A549 (cell line): ENCODE results near the gene MORN1. TPM values are rescaled to one million over a fixed set of nuclear protein-coding genes. Genes with fewer than 3 reads are reported as not detected.
A peak's percentile ranks its signal among the peaks of the same experiment; 100 is the strongest.

Experiments used
- ATAC-seq, 2 experiments: fragments of 200-7000 bp in 1 of 2; fragments of >200 bp in 1 of 2; cut with Nextera tagmentation in 1 of 2; cut with Tn5 transposase in 1 of 2; 3 replicates each; pipeline versions ENCODE4 v1.8.0 to v1.9.1; 2018 to 2020; ENCODE audit warnings: mild to moderate bottlenecking in 1 of 2, moderate library complexity in 1 of 2
- CTCF ChIA-PET: fragments of 300-600 bp; sonication (Branson Sonifier 250); formaldehyde crosslinking; extraction: SDS; loops from one replicate; lab custom pipeline; 2021; ENCODE audit warnings: antibody characterized with exemption, inconsistent platforms; lab: Yijun Ruan, JAX
- POLR2A ChIA-PET: fragments of 350-600 bp; formaldehyde crosslinking; extraction: SDS; loops from one replicate; lab custom pipeline; 2021; ENCODE audit warnings: antibody characterized with exemption, inconsistent platforms; lab: Yijun Ruan, JAX
- DNase-seq, 2 experiments: peaks; one replicate each; pipeline versions ENCODE4 v3.0.0 to v3.0.0-alpha.2; 2011 to 2016; ENCODE audit warnings: low read depth in 1 of 2, low spot score in 1 of 2
- FAIRE-seq: peaks from 2 replicates; lab custom pipeline; 2011; peaks lifted over from hg19 to GRCh38; lab: Jason Lieb, UNC
- H3K27ac ChIP-seq, 2 experiments: fragments of >200 bp; sonication (Bioruptor Twin); formaldehyde crosslinking; 3 replicates each; pipeline ENCODE4 v1.5.1; 2016 to 2017
- H3K4me1 ChIP-seq: fragments of >200 bp; sonication (Bioruptor Twin); formaldehyde crosslinking; 3 replicates; pipeline ENCODE4 v1.6.1; 2016
- H3K4me2 ChIP-seq: fragments of >200 bp; sonication (Bioruptor Twin); formaldehyde crosslinking; 3 replicates; pipeline ENCODE4 v1.6.1; 2016
- H3K4me3 ChIP-seq: fragments of >200 bp; sonication (Bioruptor Twin); formaldehyde crosslinking; 3 replicates; pipeline ENCODE4 v1.5.1; 2016
- H3K9me3 ChIP-seq: fragments of >200 bp; sonication (Bioruptor Twin); formaldehyde crosslinking; 3 replicates; pipeline ENCODE4 v1.6.1; 2016
- BHLHE40 ChIP-seq: IDR thresholded peaks from 2 replicates; pipeline ENCODE4 v1.6.1; 2012; ENCODE audit warnings: low read depth, low read length, inconsistent platforms
- CEBPB ChIP-seq, 2 experiments: fragments of >200 bp in 1 of 2; sonication (Bioruptor Twin) in 1 of 2; formaldehyde crosslinking in 1 of 2; IDR thresholded peaks; 2 replicates each; pipeline ENCODE4 v1.6.1; 2012 to 2016
- CHD2 ChIP-seq: fragments of 150-350 bp; IDR thresholded peaks from 2 replicates; pipeline ENCODE4 v1.6.1; 2014; ENCODE audit warnings: low read length; ENCODE audit not compliant: partially characterized antibody
- CHD4 ChIP-seq: fragments of 200-600 bp; sonication (generic); IDR thresholded peaks from 2 replicates; pipeline ENCODE4 v1.6.1; 2016; ENCODE audit warnings: antibody characterized with exemption, mild to moderate bottlenecking, borderline replicate concordance
- FOSL2 ChIP-seq, 2 experiments: fragments of 450-650 bp in 1 of 2; fragments of >200 bp in 1 of 2; sonication (Bioruptor Twin) in 1 of 2; formaldehyde crosslinking; IDR thresholded peaks; 2 replicates each; pipeline versions ENCODE4 v1.5.0 to v1.6.1; 2016 to 2020; ENCODE audit warnings: mild to moderate bottlenecking in 1 of 2, moderate library complexity in 1 of 2
- FOXS1 ChIP-seq: fragments of 250-450 bp; sonication (Bioruptor Pico); IDR thresholded peaks from 2 replicates; pipeline ENCODE4 v1.5.0; 2020; ENCODE audit warnings: mild to moderate bottlenecking, moderate library complexity
- HEYL ChIP-seq: fragments of 250-450 bp; sonication (Bioruptor Pico); IDR thresholded peaks from 2 replicates; pipeline ENCODE4 v1.8.0; 2021; ENCODE audit warnings: mild to moderate bottlenecking, moderate library complexity
- HOXB5 ChIP-seq: fragments of 250-450 bp; sonication (Bioruptor Pico); IDR thresholded peaks from 2 replicates; pipeline ENCODE4 v1.5.0; 2020; ENCODE audit warnings: mild to moderate bottlenecking, moderate library complexity
- KDM1A ChIP-seq: fragments of 200-600 bp; sonication (generic); IDR thresholded peaks from 2 replicates; pipeline ENCODE4 v1.6.1; 2016; ENCODE audit warnings: low read depth, mild to moderate bottlenecking
- POLR2AphosphoS2 ChIP-seq: conservative IDR thresholded peaks from 2 replicates; pipeline ENCODE4 v1.6.1; 2012; ENCODE audit warnings: low read length, improper control_type of control experiment, inconsistent platforms
- RAD21 ChIP-seq, 2 experiments: fragments of >200 bp in 1 of 2; sonication (Bioruptor Twin) in 1 of 2; formaldehyde crosslinking in 1 of 2; IDR thresholded peaks in 1 of 2; conservative IDR thresholded peaks in 1 of 2; 2 replicates in 1 of 2; 3 replicates in 1 of 2; pipeline ENCODE4 v1.6.1; 2012 to 2018; ENCODE audit warnings: inconsistent platforms in 1 of 2
- RFX5 ChIP-seq: fragments of 450-650 bp; IDR thresholded peaks from 2 replicates; pipeline ENCODE4 v1.7.1; 2014; ENCODE audit warnings: antibody characterized with exemption, mild to moderate bottlenecking, moderate library complexity
- RNF2 ChIP-seq: fragments of 200-600 bp; sonication (generic); IDR thresholded peaks from 2 replicates; pipeline ENCODE4 v1.6.1; 2016; ENCODE audit warnings: low read depth, mild to moderate bottlenecking, antibody characterized with exemption, moderate library complexity, borderline replicate concordance
- SMC3 ChIP-seq: fragments of >200 bp; sonication (Bioruptor Twin); formaldehyde crosslinking; IDR thresholded peaks from 3 replicates; pipeline ENCODE4 v1.6.1; 2018; ENCODE audit warnings: inconsistent platforms
- SREBF2 ChIP-seq: fragments of 450-650 bp; IDR thresholded peaks from 2 replicates; pipeline ENCODE4 v1.6.1; 2014; ENCODE audit warnings: mild to moderate bottlenecking, moderate library complexity
- ZFP36 ChIP-seq: fragments of 450-650 bp; IDR thresholded peaks from 2 replicates; pipeline ENCODE4 v1.6.1; 2014; ENCODE audit warnings: borderline replicate concordance; ENCODE audit not compliant: partially characterized antibody
- WGBS: methylation state at CpG from one replicate; pipeline ENCODE4 v1.1.6; 2017; ENCODE audit errors: missing lambda C conversion rate; 5-methylcytosine and 5-hydroxymethylcytosine counted together
- polyA plus RNA-seq, 4 experiments: library from polyadenylated mRNA; depleted of rRNA in 3 of 4; stranded (reverse); fragments of >200 nt; fragmentation: RNase III in 1 of 4; extraction: RNeasy Plus Mini Kit Qiagen cat#74134 plus additional on column Dnase treatment in 1 of 4; gene quantifications; 2 replicates in 3 of 4; 3 replicates in 1 of 4; pipeline ENCODE4 v1.2.3, GENCODE V29; 2011 to 2017
- TF ChIP-seq, protein P1 (sequence below): fragments of 200-600 bp; sonication (generic); IDR thresholded peaks from 2 replicates; pipeline ENCODE4 v1.6.1; 2016; ENCODE audit warnings: antibody characterized with exemption, mild to moderate bottlenecking, moderate library complexity
- TF ChIP-seq, protein P2 (sequence below): fragments of >200 bp; sonication (Bioruptor Twin); formaldehyde crosslinking; IDR thresholded peaks from 2 replicates; pipeline ENCODE4 v1.6.1; 2016
- TF ChIP-seq, protein P3 (sequence below): fragments of >200 bp; sonication (Bioruptor Twin); formaldehyde crosslinking; IDR thresholded peaks from 3 replicates; pipeline ENCODE4 v1.6.1; 2016
- TF ChIP-seq, protein P4 (sequence below): IDR thresholded peaks from 2 replicates; pipeline ENCODE4 v1.6.1; 2012; ENCODE audit warnings: low read depth, borderline replicate concordance
- TF ChIP-seq, protein P5 (sequence below): fragments of 150-350 bp; IDR thresholded peaks from 2 replicates; pipeline ENCODE4 v1.6.1; 2014; ENCODE audit warnings: low read depth, mild to moderate bottlenecking, low read length
- TF ChIP-seq, protein P6 (sequence below): IDR thresholded peaks from 2 replicates; pipeline ENCODE4 v1.6.1; 2012
- TF ChIP-seq, protein P7 (sequence below): fragments of 450-650 bp; IDR thresholded peaks from 2 replicates; pipeline ENCODE4 v1.6.1; 2014; ENCODE audit warnings: antibody characterized with exemption
- TF ChIP-seq, protein P8 (sequence below): fragments of 250-450 bp; sonication (Bioruptor Pico); IDR thresholded peaks from 2 replicates; pipeline ENCODE4 v1.5.0; 2021; ENCODE audit warnings: mild to moderate bottlenecking, moderate library complexity, borderline replicate concordance

The MORN1 gene
- polyA plus RNA-seq, 2 of the 4 experiments (the other 2 are of a cell fraction) = 6.9 to 8.9 TPM

DNA sequence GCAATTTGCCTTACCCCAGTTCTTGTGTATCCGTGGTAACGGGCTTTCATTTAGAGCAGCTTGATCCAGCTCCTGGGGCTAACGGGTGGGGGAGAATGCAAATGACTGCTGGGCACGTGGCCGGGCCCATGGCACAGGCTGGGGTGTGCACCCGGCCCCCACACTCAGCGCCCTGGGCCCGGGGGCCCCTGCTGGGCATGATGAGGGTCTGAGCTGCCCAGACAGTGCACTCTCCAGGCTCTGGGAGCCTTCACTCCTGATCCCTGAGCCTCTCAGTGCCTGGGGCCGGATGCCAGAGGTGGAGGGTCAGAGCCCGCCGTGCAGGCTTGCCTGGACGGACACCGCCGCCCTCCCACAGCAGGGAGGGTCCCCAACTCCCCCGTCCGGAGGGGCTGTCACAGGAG lies 41.1 kb upstream of the MORN1 start:
- TF ChIP-seq CHD2 = no peak
- TF ChIP-seq CEBPB (IDR thresholded peaks at IDR 0.05) = no peak
- no peak for TF ChIP-seq RAD21 (conservative IDR thresholded peaks at IDR 0.05 in 1 of 2, IDR thresholded peaks at IDR 0.05 in 1 of 2)
- TF ChIP-seq, protein P1, sequence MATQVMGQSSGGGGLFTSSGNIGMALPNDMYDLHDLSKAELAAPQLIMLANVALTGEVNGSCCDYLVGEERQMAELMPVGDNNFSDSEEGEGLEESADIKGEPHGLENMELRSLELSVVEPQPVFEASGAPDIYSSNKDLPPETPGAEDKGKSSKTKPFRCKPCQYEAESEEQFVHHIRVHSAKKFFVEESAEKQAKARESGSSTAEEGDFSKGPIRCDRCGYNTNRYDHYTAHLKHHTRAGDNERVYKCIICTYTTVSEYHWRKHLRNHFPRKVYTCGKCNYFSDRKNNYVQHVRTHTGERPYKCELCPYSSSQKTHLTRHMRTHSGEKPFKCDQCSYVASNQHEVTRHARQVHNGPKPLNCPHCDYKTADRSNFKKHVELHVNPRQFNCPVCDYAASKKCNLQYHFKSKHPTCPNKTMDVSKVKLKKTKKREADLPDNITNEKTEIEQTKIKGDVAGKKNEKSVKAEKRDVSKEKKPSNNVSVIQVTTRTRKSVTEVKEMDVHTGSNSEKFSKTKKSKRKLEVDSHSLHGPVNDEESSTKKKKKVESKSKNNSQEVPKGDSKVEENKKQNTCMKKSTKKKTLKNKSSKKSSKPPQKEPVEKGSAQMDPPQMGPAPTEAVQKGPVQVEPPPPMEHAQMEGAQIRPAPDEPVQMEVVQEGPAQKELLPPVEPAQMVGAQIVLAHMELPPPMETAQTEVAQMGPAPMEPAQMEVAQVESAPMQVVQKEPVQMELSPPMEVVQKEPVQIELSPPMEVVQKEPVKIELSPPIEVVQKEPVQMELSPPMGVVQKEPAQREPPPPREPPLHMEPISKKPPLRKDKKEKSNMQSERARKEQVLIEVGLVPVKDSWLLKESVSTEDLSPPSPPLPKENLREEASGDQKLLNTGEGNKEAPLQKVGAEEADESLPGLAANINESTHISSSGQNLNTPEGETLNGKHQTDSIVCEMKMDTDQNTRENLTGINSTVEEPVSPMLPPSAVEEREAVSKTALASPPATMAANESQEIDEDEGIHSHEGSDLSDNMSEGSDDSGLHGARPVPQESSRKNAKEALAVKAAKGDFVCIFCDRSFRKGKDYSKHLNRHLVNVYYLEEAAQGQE = no peak
- no peak for TF ChIP-seq SMC3
- TF ChIP-seq FOXS1 (CRISPR knock-in tag) = no peak
- TF ChIP-seq FOSL2 (IDR thresholded peaks at IDR 0.05) = no peak
- TF ChIP-seq FOSL2 (CRISPR knock-in tag; IDR thresholded peaks at IDR 0.05) = no peak
- no peak for TF ChIP-seq RFX5
- no peak for TF ChIP-seq RNF2
- no peak for TF ChIP-seq POLR2AphosphoS2
- ChIA-PET POLR2A (no interaction called here), CTCF (interaction anchor here (0.9 to 1.7 kb wide), 3 partner anchors 11 to 115 kb away, joined by 3 to 5 read pairs (median 4); no protein-coding TSS in a partner anchor)
- DNase-seq (no peak), ATAC-seq (0 out of 6 replicates have a peak, but pooled peaks of 1 of the 2 experiments have one; percentile 10), FAIRE-seq (no peak)
- H3K4me3 ChIP-seq = no peak overlapping the region
- H3K27ac ChIP-seq = no peak overlapping the region
- peaks cover 5% of the 10 kb centered on the region; the same call in 1 of the 3 replicates for H3K9me3 ChIP-seq
- H3K4me2 ChIP-seq = no peak overlapping the region
- no CpG with 5 or more reads among the region's 16 CpGs for WGBS
- H3K4me1 ChIP-seq = no peaks in the 10 kb centered on the region

DNA sequence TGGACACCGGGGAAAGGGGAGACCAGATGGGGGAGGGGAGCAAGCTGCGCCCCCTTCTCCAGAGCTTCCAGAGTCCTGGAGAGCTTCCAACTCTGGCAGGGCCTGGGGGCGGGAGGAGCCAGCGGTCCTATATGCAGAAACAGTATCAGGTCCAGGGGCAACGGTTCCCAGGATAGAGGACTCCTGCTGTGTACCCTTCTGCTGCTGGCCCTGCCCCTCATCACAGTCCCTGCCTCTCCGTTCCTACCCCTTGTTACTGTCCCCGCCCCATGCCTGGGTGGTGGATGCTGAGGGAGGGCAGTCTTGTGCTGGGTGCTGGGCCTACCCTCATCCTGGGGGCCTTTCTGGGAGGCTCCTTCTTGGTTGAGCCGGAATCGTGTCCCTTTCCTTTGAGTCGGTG lies 40.2 kb upstream of the MORN1 start:
- DNase-seq (no peak), ATAC-seq (no peak), FAIRE-seq (no peak)
- CTCF ChIA-PET = interaction anchor here (1.1 to 1.7 kb wide), 3 partner anchors 17 to 356 kb away, joined by 4 to 5 read pairs (median 4); no protein-coding TSS in a partner anchor
- 40% methylated on average over 4 of the region's 10 CpGs for WGBS
- TF ChIP-seq CHD4 (no peak), SREBF2 (no peak), KDM1A (no peak), HEYL (CRISPR knock-in tag) (no peak), ZFP36 (no peak), FOSL2 (IDR thresholded peaks at IDR 0.05) (no peak), FOSL2 (CRISPR knock-in tag; IDR thresholded peaks at IDR 0.05) (no peak), RFX5 (no peak), BHLHE40 (no peak), POLR2AphosphoS2 (no peak), HOXB5 (CRISPR knock-in tag) (no peak)
- TF ChIP-seq, protein P2, sequence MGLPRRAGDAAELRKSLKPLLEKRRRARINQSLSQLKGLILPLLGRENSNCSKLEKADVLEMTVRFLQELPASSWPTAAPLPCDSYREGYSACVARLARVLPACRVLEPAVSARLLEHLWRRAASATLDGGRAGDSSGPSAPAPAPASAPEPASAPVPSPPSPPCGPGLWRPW = no peak
- TF ChIP-seq, protein P3, sequence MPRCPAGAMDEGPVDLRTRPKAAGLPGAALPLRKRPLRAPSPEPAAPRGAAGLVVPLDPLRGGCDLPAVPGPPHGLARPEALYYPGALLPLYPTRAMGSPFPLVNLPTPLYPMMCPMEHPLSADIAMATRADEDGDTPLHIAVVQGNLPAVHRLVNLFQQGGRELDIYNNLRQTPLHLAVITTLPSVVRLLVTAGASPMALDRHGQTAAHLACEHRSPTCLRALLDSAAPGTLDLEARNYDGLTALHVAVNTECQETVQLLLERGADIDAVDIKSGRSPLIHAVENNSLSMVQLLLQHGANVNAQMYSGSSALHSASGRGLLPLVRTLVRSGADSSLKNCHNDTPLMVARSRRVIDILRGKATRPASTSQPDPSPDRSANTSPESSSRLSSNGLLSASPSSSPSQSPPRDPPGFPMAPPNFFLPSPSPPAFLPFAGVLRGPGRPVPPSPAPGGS = no peak
- TF ChIP-seq, protein P4, sequence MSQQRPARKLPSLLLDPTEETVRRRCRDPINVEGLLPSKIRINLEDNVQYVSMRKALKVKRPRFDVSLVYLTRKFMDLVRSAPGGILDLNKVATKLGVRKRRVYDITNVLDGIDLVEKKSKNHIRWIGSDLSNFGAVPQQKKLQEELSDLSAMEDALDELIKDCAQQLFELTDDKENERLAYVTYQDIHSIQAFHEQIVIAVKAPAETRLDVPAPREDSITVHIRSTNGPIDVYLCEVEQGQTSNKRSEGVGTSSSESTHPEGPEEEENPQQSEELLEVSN = no peak
- TF ChIP-seq, protein P5, sequence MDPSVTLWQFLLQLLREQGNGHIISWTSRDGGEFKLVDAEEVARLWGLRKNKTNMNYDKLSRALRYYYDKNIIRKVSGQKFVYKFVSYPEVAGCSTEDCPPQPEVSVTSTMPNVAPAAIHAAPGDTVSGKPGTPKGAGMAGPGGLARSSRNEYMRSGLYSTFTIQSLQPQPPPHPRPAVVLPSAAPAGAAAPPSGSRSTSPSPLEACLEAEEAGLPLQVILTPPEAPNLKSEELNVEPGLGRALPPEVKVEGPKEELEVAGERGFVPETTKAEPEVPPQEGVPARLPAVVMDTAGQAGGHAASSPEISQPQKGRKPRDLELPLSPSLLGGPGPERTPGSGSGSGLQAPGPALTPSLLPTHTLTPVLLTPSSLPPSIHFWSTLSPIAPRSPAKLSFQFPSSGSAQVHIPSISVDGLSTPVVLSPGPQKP = no peak
- TF ChIP-seq, protein P6, sequence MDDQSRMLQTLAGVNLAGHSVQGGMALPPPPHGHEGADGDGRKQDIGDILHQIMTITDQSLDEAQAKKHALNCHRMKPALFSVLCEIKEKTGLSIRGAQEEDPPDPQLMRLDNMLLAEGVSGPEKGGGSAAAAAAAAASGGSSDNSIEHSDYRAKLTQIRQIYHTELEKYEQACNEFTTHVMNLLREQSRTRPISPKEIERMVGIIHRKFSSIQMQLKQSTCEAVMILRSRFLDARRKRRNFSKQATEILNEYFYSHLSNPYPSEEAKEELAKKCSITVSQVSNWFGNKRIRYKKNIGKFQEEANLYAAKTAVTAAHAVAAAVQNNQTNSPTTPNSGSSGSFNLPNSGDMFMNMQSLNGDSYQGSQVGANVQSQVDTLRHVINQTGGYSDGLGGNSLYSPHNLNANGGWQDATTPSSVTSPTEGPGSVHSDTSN = no peak
- TF ChIP-seq, protein P7, sequence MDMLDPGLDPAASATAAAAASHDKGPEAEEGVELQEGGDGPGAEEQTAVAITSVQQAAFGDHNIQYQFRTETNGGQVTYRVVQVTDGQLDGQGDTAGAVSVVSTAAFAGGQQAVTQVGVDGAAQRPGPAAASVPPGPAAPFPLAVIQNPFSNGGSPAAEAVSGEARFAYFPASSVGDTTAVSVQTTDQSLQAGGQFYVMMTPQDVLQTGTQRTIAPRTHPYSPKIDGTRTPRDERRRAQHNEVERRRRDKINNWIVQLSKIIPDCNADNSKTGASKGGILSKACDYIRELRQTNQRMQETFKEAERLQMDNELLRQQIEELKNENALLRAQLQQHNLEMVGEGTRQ = no peak
- TF ChIP-seq, protein P8, sequence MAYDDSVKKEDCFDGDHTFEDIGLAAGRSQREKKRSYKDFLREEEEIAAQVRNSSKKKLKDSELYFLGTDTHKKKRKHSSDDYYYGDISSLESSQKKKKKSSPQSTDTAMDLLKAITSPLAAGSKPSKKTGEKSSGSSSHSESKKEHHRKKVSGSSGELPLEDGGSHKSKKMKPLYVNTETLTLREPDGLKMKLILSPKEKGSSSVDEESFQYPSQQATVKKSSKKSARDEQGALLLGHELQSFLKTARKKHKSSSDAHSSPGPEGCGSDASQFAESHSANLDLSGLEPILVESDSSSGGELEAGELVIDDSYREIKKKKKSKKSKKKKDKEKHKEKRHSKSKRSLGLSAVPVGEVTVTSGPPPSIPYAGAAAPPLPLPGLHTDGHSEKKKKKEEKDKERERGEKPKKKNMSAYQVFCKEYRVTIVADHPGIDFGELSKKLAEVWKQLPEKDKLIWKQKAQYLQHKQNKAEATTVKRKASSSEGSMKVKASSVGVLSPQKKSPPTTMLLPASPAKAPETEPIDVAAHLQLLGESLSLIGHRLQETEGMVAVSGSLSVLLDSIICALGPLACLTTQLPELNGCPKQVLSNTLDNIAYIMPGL (CRISPR knock-in tag) = no peak
- POLR2A ChIA-PET = no interaction called here
- no peak overlapping the region for H3K4me2 ChIP-seq
- H3K27ac ChIP-seq = no peak overlapping the region
- H3K9me3 ChIP-seq = peaks cover 5% of the 10 kb centered on the region; the same call in 1 of the 3 replicates
- H3K4me3 ChIP-seq = no peak overlapping the region
- no peaks in the 10 kb centered on the region for H3K4me1 ChIP-seq
